EL (cell line): ENCODE results near the gene SLC25A24.

Source experiments
- DNase-seq: peaks from one replicate; pipeline ENCODE4 v3.0.0-alpha.2; 2016

Gene SLC25A24

GRCh38 chr1:108089477-108089876 is 110.7 kb downstream of the SLC25A24 start:
- no peak for DNase-seq

- DNase-seq = no peak
Measured at GRCh38 chr1:108085628-108086027, 114.5 kb downstream of the SLC25A24 start.

- DNase-seq = no peak
Measured at GRCh38 chr1:108084866-108085477, 115.2 kb downstream of the SLC25A24 start.
